Left ventricle myocardium inferior (tissue), 1 donor: ENCODE data around the gene MRPS9. TPM values are rescaled to one million over a fixed set of nuclear protein-coding genes. Genes with fewer than 3 reads are reported as not detected.

ENCODE experiments used
- DNase-seq: peaks from one replicate; pipeline ENCODE4 v3.0.0-alpha.2; 2020
- H3K27ac ChIP-seq: fragments of 200-600 bp; replicated peaks from 2 replicates; pipeline ENCODE4 v1.8.0; 2021
- H3K27me3 ChIP-seq: fragments of 200-600 bp; 2 replicates; pipeline ENCODE4 v1.8.0; 2021; ENCODE audit warnings: low read depth
- H3K36me3 ChIP-seq: fragments of 200-600 bp; 2 replicates; pipeline ENCODE4 v1.8.0; 2021
- H3K4me1 ChIP-seq: fragments of 200-600 bp; 2 replicates; pipeline ENCODE4 v1.8.0; 2021
- H3K4me3 ChIP-seq: fragments of 200-600 bp; 2 replicates; pipeline ENCODE4 v1.8.0; 2021; ENCODE audit warnings: mild to moderate bottlenecking, moderate library complexity
- H3K9me3 ChIP-seq: fragments of 200-600 bp; replicated peaks from 2 replicates; pipeline ENCODE4 v1.8.0; 2021
- CTCF ChIP-seq: fragments of 200-600 bp; IDR thresholded peaks from 2 replicates; pipeline ENCODE4 v1.8.0; 2021; ENCODE audit warnings: antibody characterized with exemption, mild to moderate bottlenecking, borderline replicate concordance
- intact Hi-C: fragments of 100-400 bp; cut with micrococcal nuclease; formaldehyde crosslinking; loops from one replicate; pipeline ENCODE4 v1.11.0; 2022
- total RNA-seq: library from RNA; stranded (reverse); fragmentation: NEBNext Ultra II Directional; extraction: Animal tissue kit (Norgen Biotek cat#: 25700); gene quantifications from one replicate; pipeline ENCODE4 v1.2.1, GENCODE V29; 2021
- donor health status: DM: no; HTN: yes; CAD: no; lungs with severe emphysema.

MRPS9 gene
- total RNA-seq, 1 donor from 2014 or later = 73.2 TPM

- TF ChIP-seq CTCF = no peak
- Histone ChIP-seq H3K4me3 (no peak overlapping the region), H3K27ac (no peak overlapping the region), H3K9me3 (no peaks in the 10 kb centered on the region), H3K36me3 (peaks cover 47% of the 10 kb centered on the region), H3K4me1 (peaks cover 9% of the 10 kb centered on the region), H3K27me3 (no peaks in the 10 kb centered on the region)
- intact Hi-C loops = no loop called here
- DNase-seq = no peak
These were observed 64.1 kb downstream of the MRPS9 start for GRCh38 chr2:105102001-105102400.

- Histone ChIP-seq H3K27ac (no peak overlapping the region), H3K4me3 (no peak overlapping the region), H3K27me3 (no peaks in the 10 kb centered on the region), H3K9me3 (no peaks in the 10 kb centered on the region), H3K36me3 (peaks cover 37% of the 10 kb centered on the region), H3K4me1 (peaks cover 9% of the 10 kb centered on the region)
- no peak for TF ChIP-seq CTCF
- intact Hi-C loops = no loop called here
- no peak for DNase-seq
These were observed 65.1 kb downstream of the MRPS9 start for GRCh38 chr2:105102963-105103421.

- TF ChIP-seq CTCF = no peak
- Histone ChIP-seq H3K27ac (no peak overlapping the region), H3K9me3 (no peaks in the 10 kb centered on the region), H3K4me1 (peaks cover 9% of the 10 kb centered on the region), H3K4me3 (no peak overlapping the region), H3K36me3 (peaks cover 32% of the 10 kb centered on the region), H3K27me3 (no peaks in the 10 kb centered on the region)
- DNase-seq = no peak
- intact Hi-C loops = no loop called here
These were observed 65.6 kb downstream of the MRPS9 start for GRCh38 chr2:105103481-105103880.

- no peak for TF ChIP-seq CTCF
- Histone ChIP-seq H3K4me1 (peaks cover 9% of the 10 kb centered on the region), H3K27me3 (no peaks in the 10 kb centered on the region), H3K4me3 (no peak overlapping the region), H3K9me3 (no peaks in the 10 kb centered on the region), H3K36me3 (peaks cover 24% of the 10 kb centered on the region), H3K27ac (no peak overlapping the region)
- intact Hi-C loops = no loop called here
- no peak for DNase-seq
These were observed 66.4 kb downstream of the MRPS9 start for GRCh38 chr2:105104208-105104731.

- Histone ChIP-seq H3K27ac (no peak overlapping the region), H3K27me3 (no peaks in the 10 kb centered on the region), H3K9me3 (no peaks in the 10 kb centered on the region), H3K4me1 (peaks cover 4% of the 10 kb centered on the region), H3K36me3 (no peaks in the 10 kb centered on the region), H3K4me3 (no peak overlapping the region)
- DNase-seq = no peak
- TF ChIP-seq CTCF = no peak
- intact Hi-C loops = loop anchor here (5.0 kb wide), 1 partner anchor 127 kb away; no protein-coding TSS in a partner anchor
These were observed 72.5 kb downstream of the MRPS9 start for GRCh38 chr2:105110295-105110829.
